Bone marrow (tissue), 2 donors: ENCODE measurements around the gene CXCL17.
"Not testable (repeated sequence)": the region's sequence is repeated elsewhere in the genome, so short reads cannot be mapped to it uniquely, and the experiment has no call there.

ENCODE experiments used
- DNase-seq, 2 donors: peaks; one replicate each; lab custom pipeline; 2025; lab: John Stamatoyannopoulos, UW

Gene CXCL17

GRCh38 chr19:42442833-42443232 is at the start of gene CXCL17:
Gene CXCL17, minus strand, starts transcription at chr19:42442946. Its CDS starts 114 bp downstream, at chr19:42442832.
- DNase-seq: no peak

- DNase-seq: no peak
Measured at GRCh38 chr19:42488783-42489521, 46.2 kb upstream of the CXCL17 start.

- no peak for DNase-seq
Measured at GRCh38 chr19:42487798-42488178, 45.0 kb upstream of the CXCL17 start.

- no peak for DNase-seq
Measured at GRCh38 chr19:42487032-42487797, 44.5 kb upstream of the CXCL17 start.

GRCh38 chr19:42485036-42485435 is 42.3 kb upstream of the CXCL17 start:
- DNase-seq: not testable (repeated sequence)

- DNase-seq: no peak
Measured at GRCh38 chr19:42480335-42481095, 37.8 kb upstream of the CXCL17 start.

GRCh38 chr19:42479736-42480135 is 37.0 kb upstream of the CXCL17 start:
- no peak for DNase-seq

GRCh38 chr19:42478765-42479311 is 36.1 kb upstream of the CXCL17 start:
- DNase-seq: no peak

GRCh38 chr19:42477933-42478332 is 35.2 kb upstream of the CXCL17 start:
- no peak for DNase-seq

GRCh38 chr19:42477117-42477516 is 34.4 kb upstream of the CXCL17 start:
- no peak for DNase-seq

GRCh38 chr19:42475366-42475765 is 32.6 kb upstream of the CXCL17 start:
- DNase-seq: no peak

- no peak for DNase-seq
Measured at GRCh38 chr19:42474743-42475142, 32.0 kb upstream of the CXCL17 start.

GRCh38 chr19:42473686-42474085 is 30.9 kb upstream of the CXCL17 start:
- no peak for DNase-seq

- DNase-seq: no peak
Measured at GRCh38 chr19:42472402-42473147, 29.8 kb upstream of the CXCL17 start.

GRCh38 chr19:42471554-42472249 is 29.0 kb upstream of the CXCL17 start:
- DNase-seq: no peak

GRCh38 chr19:42469311-42470235 is 26.8 kb upstream of the CXCL17 start:
- peak in 1 of 2 donors; percentile 50 for DNase-seq

GRCh38 chr19:42468273-42468796 is 25.6 kb upstream of the CXCL17 start:
- no peak for DNase-seq

- peak in 1 of 2 donors; percentile 13 for DNase-seq
Measured at GRCh38 chr19:42467183-42467760, 24.5 kb upstream of the CXCL17 start.

- DNase-seq: no peak
Measured at GRCh38 chr19:42466521-42467182, 23.9 kb upstream of the CXCL17 start.
